ENCODE measurements around the gene IKZF2. TPM values are rescaled to one million over a fixed set of nuclear protein-coding genes. Genes with fewer than 3 reads are reported as not detected.

The IKZF2 gene
- total and polyA plus RNA-seq, 4 donors = 1.3 to 51.4 (median 7.3) TPM

- WGBS, 2 donors = 92 to 97% methylated on average over 3 of the region's 3 CpGs
- H3K9ac ChIP-seq (ENCODE audit: insufficient read depth in 1 of 2, low read length in 2 of 2) = no peak overlapping the region
Observed at GRCh38 chr2:213016166-213016983, 135.0 kb downstream of the IKZF2 start.

GRCh38 chr2:213015387-213016165 is 135.8 kb downstream of the IKZF2 start:
- no peaks in the 10 kb centered on the region for H3K27me3 ChIP-seq (ENCODE audit: control insufficient read depth in 3 of 3, insufficient read depth in 3 of 3, low read length in 2 of 3)
- WGBS, 2 donors = 87 to 92% methylated on average over 7 of the region's 7 CpGs
- H3K27ac ChIP-seq (ENCODE audit: low read depth in 1 of 2, low read length in 1 of 2) = no peak overlapping the region
- no peak overlapping the region for H3K9ac ChIP-seq (ENCODE audit: insufficient read depth in 1 of 2, low read length in 2 of 2)
- H3K9me3 ChIP-seq (ENCODE audit: control insufficient read depth in 4 of 4, insufficient read depth in 3 of 4, low read length in 3 of 4) = no peaks in the 10 kb centered on the region
- DNase-seq (no peak), ATAC-seq (ENCODE audit: insufficient read depth, low FRiP score) (no peak)
- no peak for TF ChIP-seq CTCF (IDR thresholded peaks at IDR 0.05; ENCODE audit: control extremely low read depth, extremely low read depth)
- H3K4me1 ChIP-seq (ENCODE audit: control insufficient read depth in 5 of 5, insufficient read depth in 5 of 5, low read length in 5 of 5) = no peaks in the 10 kb centered on the region
- H3K36me3 ChIP-seq (ENCODE audit: control insufficient read depth in 4 of 4, insufficient read depth in 4 of 4, low read length in 4 of 4) = no peaks in the 10 kb centered on the region
- H3K4me3 ChIP-seq = no peak overlapping the region

More at GRCh38 chr2:213016166-213016983, 135.0 kb downstream of the IKZF2 start:
- TF ChIP-seq CTCF (IDR thresholded peaks at IDR 0.05; ENCODE audit: control extremely low read depth, extremely low read depth) = no peak
- ATAC-seq (ENCODE audit: insufficient read depth, low FRiP score) (no peak), DNase-seq (no peak)
- H3K27me3 ChIP-seq (ENCODE audit: control insufficient read depth in 3 of 3, insufficient read depth in 3 of 3, low read length in 2 of 3) = no peaks in the 10 kb centered on the region
- H3K27ac ChIP-seq (ENCODE audit: low read depth in 1 of 2, low read length in 1 of 2) = no peak overlapping the region
- no peak overlapping the region for H3K4me3 ChIP-seq
- H3K36me3 ChIP-seq (ENCODE audit: control insufficient read depth in 4 of 4, insufficient read depth in 4 of 4, low read length in 4 of 4) = peaks cover 0 to 3% (median 0%) of the 10 kb centered on the region in 4 donors
- H3K9me3 ChIP-seq (ENCODE audit: control insufficient read depth in 4 of 4, insufficient read depth in 3 of 4, low read length in 3 of 4) = no peaks in the 10 kb centered on the region
- H3K4me1 ChIP-seq (ENCODE audit: control insufficient read depth in 5 of 5, insufficient read depth in 5 of 5, low read length in 5 of 5) = no peaks in the 10 kb centered on the region

- ATAC-seq (ENCODE audit: insufficient read depth, low FRiP score) (no peak), DNase-seq (no peak)
- no peak overlapping the region for H3K27ac ChIP-seq (ENCODE audit: low read depth in 1 of 2, low read length in 1 of 2)
- TF ChIP-seq CTCF (IDR thresholded peaks at IDR 0.05; ENCODE audit: control extremely low read depth, extremely low read depth) = no peak
- H3K9me3 ChIP-seq (ENCODE audit: control insufficient read depth in 4 of 4, insufficient read depth in 3 of 4, low read length in 3 of 4) = no peaks in the 10 kb centered on the region
- WGBS, 2 donors = 94 to 96% methylated on average over 2 of the region's 2 CpGs
- H3K4me3 ChIP-seq = no peak overlapping the region
- no peaks in the 10 kb centered on the region for H3K4me1 ChIP-seq (ENCODE audit: control insufficient read depth in 5 of 5, insufficient read depth in 5 of 5, low read length in 5 of 5)
- no peak overlapping the region for H3K9ac ChIP-seq (ENCODE audit: insufficient read depth in 1 of 2, low read length in 2 of 2)
- no peaks in the 10 kb centered on the region for H3K36me3 ChIP-seq (ENCODE audit: control insufficient read depth in 4 of 4, insufficient read depth in 4 of 4, low read length in 4 of 4)
- no peaks in the 10 kb centered on the region for H3K27me3 ChIP-seq (ENCODE audit: control insufficient read depth in 3 of 3, insufficient read depth in 3 of 3, low read length in 2 of 3)
Observed at GRCh38 chr2:213013979-213014378, 137.4 kb downstream of the IKZF2 start.

Measured in lung (tissue), 12 donors.